ENCODE data around the gene LFNG.

GRCh38 chr7:2502647-2502966 is 17.0 kb upstream of the LFNG start:
- TF ChIP-seq CTCF (IDR thresholded peaks at IDR 0.05) (no peak), POLR2A (IDR thresholded peaks at IDR 0.05) (no peak)
